ENCODE results near the gene ABHD10.

Gene ABHD10

DNA sequence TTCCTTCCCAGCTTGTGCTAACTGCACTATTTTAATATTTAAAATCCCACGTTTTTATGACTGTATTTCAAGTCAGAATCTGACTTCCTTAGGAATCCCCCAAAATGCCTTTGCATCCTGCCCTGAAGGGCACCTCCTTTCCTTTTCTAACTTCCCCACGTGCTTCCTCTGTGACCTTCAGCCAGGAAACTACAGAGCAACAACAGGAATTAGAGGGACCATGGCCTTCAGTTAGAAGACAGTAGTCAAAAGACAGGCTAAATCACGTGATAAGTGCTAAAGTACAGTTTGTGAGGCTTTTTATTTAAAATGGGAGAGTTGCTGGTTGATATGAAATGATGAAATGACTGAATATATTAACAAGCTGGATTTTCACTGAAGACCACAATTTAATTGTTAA lies 11.8 kb upstream of the ABHD10 start:
- no peak for DNase-seq

DNA sequence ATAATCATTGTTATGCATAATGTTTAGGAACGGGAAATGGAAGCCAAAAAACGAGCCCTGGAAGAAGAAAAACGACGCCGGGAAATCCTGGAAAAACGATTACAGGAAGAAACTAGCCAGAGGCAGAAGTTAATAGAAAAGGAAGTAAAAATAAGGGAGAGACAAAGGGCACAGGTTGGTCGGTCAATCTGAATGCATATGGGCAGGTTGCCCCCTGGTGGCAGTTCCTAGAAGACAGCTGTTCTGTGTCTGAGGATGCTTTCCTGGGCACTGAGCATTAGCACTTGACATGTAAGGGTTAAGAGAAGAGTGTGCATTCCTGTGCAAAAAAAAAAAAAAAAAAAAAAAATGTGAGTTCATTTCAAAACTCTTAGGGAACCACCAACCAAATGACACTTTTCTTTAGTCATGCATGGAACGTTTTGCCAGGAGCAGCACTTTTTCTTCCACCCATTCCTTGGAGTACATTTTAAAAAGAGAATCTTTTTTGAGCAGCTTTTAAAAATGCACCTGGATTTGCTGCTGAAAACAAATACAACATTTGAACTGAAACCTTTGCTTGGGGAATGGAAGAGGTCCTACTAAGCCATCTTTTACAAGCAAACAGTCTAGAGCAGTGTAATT lies 11.1 kb upstream of the ABHD10 start:
- peak; percentile 67 for DNase-seq

DNA sequence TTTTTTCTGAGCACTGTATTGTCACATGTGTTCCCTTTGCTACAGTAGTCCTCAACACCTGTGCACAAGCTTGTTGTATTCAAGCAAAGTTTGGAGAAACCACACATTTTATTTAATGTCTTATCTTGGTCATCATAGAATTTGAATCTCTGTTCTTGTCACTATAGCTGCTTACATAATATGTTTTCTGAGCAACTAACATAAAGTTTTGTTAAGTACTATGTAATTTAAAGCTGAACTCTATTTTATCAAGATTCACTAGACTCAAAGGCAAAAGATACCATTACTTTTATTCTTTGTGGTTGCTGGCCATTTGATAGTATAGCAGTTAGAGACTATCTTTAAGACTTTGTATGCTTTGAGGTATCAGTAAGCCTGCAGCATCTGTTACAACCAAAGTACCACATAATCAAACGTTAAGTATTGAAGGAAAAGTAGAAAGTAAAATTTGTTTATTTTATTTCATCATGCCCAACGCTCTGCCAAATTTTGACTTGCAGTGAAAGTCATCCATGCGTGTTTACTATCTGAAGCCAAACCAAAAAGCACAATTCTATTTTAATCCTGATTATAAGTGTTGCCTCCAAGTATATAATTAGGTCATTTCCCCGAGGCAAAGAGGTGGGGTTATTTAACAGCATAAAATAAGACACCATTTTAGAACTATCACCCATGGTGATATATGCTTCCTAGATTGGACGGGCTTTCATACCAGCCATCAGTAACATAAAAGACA lies 10.3 kb upstream of the ABHD10 start:
- DNase-seq, result no peak

DNA sequence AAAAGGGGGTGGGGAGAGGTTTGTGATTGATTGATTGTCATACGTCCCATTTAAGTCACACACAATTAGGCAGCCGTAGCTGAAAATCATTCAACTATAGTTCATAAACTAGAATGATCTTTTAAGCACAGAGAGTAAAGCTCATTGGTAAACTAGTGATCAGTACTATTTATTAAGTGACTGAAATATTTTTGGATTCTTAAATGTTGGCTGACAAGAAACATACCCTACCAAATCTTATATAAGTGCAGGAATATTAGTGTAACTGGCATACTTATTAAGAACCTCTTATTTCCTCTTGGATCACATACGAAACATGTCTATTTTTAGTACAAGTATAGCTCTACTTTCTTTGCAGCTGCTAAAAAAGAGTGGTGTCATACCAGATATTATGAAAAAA lies 8.4 kb upstream of the ABHD10 start:
- DNase-seq, result no peak

DNA sequence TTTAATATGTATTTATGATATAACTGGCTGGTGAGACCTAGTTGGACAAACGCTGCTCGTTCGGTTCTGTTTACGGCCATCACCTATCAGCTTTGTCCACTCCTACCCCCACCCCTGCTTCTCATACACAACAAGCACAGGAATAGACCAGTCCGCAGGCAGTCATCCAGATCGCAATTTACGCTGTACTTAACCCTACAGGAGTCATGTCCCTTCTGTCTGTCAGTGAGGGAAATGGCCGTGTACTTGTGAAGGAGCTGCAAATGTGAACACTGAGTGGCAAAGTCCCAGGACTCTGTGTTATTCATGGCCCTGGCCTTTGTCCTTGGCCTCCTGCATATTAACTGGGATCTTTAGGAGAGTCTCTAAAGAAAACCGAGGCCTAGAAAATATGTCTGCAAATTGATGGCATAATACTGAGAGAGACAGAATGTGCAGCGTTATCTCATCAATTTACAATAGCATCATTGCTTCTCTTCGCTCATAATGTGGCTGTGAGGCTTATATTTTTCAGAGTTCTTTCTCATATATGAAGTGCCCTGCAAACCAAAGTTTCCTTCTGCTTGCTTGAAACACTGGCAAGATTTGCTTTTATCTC lies 7.2 kb upstream of the ABHD10 start:
- no peak for DNase-seq

DNA sequence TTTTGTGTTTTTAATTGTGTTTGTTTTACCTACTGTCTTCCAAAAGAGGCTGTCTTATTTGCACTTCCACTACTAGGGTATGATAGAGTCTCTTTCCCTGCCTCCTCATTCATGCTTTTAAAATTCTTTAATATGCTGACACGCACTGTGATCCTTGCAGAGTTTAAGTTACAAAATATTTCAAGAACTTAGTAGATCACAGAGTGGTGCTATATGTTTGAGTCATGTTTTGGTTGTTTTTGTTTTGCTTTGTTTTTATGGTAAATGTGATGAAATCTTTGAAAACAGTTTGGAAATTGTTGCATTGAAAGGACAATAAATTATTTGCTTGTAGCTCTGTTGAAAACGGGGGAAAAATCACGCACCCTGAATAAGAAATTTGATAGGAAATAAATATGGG lies 5.9 kb upstream of the ABHD10 start:
- no peak for DNase-seq

DNA sequence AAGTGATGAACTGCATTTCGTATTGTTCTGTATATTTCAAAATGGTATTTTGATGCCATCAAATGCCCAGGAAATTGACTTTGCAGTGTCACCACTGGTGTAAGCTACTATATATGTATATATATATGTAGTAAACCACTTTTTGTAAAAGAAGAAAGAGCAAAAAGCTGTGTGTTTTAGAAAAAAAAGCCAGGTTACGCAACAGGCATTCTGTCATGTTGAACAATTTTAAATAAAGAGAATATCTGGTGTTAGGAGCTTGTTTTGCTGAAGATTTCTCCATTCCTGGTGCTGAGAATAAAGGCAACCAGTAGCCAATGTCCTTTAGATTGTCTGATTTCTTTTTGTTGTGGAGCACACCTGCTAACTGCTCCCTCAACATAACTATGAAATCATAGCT lies 3.7 kb upstream of the ABHD10 start:
- no peak for DNase-seq

DNA sequence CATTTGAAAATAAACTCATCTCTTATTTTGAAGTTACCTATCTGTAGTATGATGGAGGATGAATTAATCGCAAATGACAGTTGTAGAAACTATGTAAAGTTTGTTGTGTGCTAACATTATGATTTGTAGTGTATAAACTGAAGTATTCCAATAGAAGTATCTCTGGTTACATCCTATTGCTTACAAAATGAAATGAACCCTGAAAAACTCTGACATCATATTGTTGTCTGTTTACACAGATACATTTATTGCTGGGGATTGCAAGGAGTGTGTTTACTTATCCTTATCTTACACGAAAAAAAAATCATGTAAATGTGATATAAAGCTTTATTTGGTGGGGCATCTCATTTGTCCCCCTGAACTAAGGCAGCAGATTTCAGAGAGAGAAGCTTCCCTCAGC lies 2.6 kb upstream of the ABHD10 start:
- no peak for DNase-seq

DNA sequence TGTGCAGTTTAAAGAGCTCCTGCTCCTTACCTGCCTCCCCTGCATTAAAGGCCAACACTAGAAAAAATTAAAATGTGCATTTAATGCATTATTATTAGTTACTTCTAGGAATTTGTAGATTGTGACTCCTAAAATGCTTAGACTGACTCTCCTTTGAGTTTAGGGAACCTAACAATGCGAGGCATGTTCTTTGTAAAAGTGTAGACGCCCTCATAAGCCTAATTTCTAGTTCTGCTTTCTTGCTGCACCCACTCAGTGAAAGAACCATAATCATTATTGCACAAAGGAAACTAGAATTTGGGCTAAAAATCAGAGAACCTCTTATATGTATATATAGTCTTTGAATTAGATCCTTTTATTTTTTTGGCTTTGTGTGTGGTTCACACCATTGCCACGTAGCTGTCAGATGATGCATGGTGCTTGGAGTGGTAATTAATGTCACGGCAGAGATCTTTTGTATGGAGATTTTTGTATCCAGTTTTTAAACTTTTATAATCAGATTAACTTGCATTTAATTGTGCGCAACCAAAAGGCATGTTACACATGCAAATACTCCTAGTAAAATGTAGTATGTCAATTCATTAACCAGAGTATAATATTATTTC lies 710 bp downstream of the ABHD10 start:
- no peak for DNase-seq

DNA sequence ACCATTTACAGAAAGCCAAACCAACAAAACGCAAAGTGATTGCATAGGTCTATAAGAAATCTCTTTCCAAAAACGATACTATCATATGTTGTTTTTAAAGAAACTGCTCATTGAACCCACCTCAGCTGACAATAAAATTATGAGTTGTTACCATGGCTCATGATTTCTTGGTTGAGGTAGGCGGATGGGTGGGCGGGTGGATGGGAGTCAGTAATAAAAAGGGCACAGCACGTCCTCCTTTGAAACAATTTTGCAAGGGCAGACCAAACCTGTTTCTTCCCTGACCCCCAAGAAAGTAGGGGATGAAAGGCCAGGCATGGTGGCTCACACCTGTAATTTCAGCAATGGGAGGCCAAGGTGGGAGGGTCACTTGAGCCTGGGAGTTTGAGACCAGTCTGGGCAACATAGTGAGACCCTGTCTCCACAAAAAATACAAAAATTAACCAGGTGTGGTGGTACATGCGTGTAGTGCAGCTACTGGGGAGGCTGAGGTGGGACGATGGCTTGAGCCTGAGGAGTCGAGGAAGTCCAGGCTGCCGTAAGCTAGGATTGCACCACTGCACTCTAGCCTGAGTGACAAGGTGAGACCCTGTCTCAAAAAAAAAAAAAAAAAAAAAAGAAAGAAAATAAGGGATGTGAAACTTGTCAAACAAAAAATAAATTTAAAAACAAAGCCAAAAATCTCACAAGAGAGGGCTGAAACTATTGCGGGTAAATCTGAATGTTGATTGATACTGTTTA lies 2.1 kb downstream of the ABHD10 start:
- DNase-seq, result no peak

DNA sequence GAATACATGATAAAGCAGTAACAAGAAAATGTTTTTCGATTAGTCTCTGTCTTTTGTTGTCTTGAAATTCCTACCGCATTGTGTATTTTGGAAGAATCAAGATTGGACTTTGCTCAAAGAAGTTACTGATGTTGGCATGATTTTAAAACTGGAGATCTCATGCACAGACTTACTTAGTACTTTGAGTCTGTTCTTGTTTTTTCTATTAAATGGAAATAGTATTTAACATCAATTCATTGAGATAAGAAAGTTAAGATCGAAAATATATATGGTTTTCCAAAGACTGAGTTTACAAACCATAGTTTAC lies 2.6 kb downstream of the ABHD10 start:
- DNase-seq, result no peak

DNA sequence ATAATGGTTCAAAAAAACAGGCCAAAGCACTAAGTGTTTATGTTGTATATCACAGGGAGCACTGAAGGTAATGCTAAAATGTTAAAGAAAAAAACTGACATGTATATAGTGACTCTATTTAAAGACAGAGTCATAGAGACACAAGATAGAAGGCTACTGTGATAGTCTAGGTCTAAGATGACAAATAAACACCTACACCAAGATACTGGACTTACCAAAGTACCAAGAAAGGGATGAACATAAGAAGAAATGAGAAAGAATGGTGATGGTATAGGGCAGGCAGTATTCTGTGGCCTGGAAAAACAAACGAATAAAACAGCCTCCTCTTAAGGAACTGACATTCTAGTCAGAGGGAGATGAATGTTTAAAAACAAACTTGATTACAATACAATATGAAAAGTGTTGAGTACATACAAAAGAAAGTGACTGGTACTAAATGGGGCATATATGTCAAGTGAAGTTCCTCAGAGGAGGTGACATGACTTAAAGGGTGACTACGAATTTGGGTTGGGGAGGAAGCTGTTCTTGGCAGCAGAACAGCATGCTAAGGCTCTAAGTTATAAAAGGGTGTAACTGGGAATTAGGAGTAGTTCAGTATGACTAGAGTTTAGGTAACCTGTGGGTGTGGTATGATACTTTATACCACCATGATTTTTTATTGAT lies 5.9 kb downstream of the ABHD10 start:
- no peak for DNase-seq

DNA sequence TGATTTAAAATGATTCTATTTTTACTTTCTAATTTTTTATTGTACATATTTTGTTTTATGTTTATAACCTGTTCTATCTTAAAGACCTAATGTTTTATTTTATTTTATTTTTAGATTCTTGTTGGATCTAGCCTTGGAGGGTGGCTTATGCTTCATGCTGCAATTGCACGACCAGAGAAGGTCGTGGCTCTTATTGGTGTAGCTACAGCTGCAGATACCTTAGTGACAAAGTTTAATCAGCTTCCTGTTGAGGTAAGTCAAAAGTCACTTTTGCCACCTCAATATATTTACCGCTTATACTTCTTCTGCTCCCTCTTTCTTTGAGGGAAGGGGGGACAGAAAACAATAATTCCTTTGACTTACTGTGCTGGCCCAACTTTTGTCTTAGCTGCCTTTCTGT lies 8.0 kb downstream of the ABHD10 start:
- no peak for DNase-seq

DNA sequence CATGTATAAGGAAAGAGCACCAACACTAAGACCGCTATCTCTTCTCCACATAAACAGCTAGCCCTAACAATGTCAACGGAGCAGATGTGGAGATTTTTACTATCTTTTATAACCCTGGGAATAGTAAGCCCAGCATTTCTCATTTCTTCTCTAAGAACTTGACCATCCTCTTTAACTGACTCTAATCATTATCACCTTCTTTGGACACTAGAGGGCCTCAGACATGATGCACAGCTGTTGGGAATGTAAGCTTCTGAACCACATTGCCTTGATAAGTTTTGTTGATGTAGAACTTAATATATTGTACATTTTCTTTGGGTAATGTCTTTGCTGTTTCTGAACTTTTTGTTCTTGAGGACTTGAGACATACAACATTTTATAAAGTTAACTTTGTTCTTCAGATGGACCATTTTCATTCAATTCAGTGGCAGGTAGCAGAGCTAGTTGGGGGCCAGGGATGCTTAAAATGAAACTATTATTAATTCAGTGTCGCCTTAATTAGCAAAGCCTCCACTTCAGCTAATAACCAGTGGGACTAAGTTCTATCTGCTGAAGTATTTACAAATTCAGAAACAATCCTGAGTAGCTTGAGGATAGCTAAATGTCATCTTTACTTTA lies 10.3 kb downstream of the ABHD10 start:
- DNase-seq, result peak; percentile 60

DNA sequence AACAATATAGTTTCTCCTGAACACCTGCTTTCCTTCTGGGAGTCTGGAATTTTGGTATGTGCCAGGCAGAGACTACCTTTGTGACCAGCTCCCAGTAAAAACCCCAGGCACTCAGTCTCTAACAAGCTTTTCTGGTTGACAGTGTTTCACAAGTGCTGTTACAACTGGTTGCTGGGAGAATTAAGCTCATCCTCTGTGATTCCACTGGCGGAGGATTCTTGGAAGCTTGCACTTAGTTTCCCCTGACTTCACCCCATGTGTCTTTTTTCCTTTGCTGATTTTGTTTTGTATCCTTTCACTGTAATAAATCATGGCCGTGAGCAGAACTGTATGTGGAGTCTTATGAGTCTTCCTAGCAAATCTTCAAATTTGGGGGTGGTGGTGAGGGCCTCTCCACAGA lies 14.2 kb downstream of the ABHD10 start:
- DNase-seq, result no peak

DNA sequence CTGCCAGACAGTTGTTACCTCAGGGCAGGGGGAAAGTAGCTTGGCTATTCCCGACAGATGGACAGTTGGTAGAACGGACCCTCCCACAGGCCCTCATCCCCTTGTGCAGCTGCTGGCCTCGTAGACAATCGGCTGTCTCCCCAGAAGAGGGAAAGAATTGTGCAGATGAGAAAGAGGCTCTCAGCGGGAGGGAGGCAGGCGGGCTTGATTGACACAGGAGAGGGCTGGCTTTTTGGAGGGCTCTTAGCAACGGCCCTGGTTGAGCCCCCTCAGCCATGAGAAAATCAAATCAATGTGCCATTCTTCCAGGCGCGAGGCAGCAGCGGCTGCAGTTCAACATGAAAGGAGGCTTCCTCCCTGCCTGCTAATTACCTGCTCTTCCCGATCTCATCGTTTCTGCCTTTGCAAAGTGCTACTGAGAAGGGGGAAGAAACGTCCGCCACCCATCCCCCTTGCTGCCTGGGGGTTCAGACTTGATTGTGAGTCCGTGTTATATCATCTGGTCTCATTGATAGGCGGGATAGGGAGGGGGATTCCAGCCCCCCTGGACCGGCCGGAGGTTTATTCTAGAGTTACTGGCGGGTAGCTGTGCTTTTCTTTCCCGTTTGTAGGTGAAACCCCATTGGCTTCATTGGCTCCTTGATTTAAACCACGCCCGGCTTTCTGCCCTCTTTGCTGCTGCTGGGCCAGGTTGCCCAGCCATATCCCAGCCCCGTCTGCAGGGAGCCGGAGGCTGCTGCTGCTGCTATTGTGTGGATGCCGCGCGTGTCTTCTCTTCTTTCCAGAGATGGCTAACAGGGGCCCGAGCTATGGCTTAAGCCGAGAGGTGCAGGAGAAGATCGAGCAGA lies 20.0 kb downstream of the ABHD10 start, which contains the start of gene TAGLN3:
TAGLN3 (plus strand) TSS at position 287 of the 848 bp plus-strand sequence; CDS start at position 788, 501 bp downstream.
- peak; percentile 87 for DNase-seq

DNA sequence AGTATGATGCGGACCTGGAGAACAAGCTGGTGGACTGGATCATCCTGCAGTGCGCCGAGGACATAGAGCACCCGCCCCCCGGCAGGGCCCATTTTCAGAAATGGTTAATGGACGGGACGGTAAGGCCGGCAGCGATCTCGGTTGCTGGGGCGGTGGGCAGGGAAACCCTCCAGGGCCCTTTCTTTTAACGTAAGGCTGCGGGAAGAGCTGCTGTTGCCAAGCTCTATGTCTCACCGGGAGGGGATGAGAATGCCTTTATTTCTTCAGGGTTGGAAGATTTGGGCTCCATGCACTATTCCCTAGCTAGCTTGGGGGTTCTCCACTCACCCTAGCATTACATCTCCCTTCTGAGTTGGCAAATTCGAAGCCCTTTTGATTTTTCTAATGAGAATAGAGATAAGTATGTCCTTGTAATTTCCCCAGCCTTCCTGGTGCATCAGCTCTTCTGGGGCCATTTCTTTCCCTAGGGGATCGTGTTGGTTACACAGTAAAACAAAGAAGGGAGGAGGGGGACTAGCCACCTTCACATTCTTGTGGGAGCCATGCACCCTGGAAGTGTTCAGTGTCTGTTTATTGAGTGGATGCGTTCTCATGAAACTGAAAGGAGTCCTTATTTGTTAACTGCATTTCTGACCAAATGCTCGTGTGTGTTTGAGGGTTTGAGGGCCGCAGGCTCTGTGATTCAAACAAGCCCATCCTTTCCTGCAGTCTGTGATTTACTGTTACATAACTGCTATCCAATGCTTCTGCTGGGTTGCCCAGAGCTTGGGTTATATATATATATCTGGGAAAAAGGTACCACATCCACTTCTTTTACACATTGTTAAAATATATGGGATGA lies 20.9 kb downstream of the ABHD10 start:
- peak; percentile 51 for DNase-seq

DNA sequence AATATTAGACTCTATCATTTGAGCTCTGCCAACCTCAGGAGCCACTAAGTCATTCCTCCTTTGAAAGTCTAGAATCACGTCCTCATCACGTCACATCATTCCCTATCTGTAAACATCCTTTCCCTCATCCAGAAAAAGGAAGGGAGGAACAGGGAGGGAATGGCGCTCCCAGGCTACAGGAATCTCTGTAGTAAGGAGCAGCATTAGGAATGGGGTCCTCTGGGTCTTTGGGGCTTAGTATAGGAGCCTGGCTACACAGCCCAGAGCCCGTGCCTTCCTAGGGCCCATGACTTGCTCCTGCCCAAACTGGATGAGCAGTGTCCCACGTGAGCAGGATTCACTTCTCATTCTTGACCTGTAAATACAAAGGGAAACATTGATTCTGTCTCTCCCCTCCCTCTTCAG lies 21.5 kb downstream of the ABHD10 start:
- no peak for DNase-seq

DNA sequence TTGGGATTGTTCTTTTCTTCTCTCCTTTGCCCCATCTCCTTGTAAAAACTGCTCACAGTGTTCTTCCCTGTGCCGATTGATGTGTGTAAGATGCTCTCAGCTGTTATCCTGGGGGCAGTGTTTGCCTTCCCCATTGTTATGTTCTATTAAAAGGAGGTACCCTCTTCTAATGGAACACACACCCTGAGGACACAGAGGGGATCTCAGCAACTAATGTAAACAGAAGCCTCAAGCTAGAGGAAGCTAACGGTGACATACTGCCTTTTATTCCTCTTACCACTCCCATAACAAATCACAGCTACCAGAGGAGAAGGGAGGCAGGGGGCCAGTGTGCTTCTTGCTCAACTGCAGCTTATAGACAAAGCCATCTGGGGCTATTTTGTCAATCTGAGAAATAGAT lies 22.1 kb downstream of the ABHD10 start:
- DNase-seq, result no peak

DNA sequence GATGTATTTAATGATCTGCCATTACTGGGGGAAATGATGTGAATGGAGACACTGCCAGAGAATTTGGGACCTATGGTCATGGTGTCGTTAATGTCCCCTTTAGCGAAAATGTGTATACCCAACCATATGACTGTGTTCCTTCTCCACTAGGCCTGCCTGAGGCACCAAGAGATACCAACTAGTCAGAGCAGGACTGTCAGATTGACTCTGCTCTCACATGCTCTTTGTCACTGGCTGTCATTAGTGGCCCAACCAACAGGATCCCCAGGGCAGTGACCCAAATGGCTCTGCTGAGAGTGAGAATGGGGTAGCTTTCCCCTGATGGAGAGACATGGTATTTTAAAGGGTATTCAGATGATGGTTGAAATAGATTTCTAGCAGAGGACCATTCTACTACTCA lies 22.7 kb downstream of the ABHD10 start:
- DNase-seq, result no peak

Data from NCI-H1105 (cell line).